ENCODE measurements around the gene PID1. TPM values are rescaled to one million over a fixed set of nuclear protein-coding genes. Genes with fewer than 3 reads are reported as not detected.
"Not testable (repeated sequence)": the region's sequence is repeated elsewhere in the genome, so short reads cannot be mapped to it uniquely, and the experiment has no call there.

PID1 gene
- total RNA-seq, 1 donor from 2014 or later: not detected

DNA sequence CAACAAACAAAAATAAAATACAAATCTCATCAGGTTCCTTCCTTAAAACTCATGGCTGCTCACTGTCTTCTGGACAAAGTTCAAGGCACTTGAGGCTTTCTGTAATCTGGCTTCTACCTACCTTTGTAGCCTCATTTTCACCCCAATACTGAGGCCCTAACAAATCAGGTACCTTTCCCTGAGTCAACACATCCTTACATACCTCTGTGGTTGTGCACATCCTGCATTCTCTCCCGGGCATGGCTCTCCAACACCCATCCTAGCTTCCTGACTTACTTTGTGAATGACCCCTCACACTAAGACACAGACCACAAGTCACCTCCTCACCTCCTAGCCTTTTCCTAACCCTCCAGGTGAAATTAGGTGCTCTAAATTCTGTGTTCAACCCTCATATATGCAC is 190.9 kb downstream of the PID1 start:
- no peak for DNase-seq (ENCODE audit: low read depth, low spot score)

DNA sequence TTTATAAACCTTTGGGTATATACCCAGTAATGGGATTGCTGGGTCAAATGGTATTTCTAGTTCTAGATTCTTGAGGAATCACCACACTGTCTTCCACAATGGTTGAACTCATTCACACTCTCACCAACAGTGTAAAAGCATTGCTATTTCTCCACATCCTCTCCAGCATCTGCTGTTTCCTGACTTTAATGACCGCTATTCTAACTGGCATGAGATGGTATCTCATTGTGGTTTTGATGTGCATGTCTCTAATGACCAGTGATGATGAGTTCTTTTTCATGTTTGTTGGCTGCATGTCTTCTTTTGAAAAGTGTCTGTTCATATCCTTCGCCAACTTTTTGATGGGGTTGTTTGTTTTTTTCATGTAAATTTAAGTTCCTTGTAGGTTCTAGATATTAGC is 194.2 kb downstream of the PID1 start:
- not testable (repeated sequence) for DNase-seq (ENCODE audit: low read depth, low spot score)

DNA sequence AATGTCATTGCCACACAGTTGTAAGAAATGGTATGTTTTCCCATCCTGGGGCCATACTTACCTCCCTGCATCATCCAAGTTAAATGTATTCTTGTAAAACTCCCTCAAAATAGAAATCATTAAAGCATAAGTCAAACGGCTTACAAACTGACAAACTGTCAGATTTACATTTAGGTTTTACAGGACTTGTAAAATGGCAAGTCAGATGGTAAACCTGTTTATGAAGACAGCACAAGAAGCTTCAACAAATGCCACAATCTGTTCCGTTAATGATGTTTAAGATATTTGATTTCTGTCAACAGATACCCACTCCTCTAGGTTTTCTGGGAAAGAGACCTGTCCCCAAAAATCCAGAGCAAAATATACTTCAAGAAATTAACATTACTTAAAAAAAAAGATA is 197.2 kb downstream of the PID1 start:
- DNase-seq (ENCODE audit: low read depth, low spot score): no peak

DNA sequence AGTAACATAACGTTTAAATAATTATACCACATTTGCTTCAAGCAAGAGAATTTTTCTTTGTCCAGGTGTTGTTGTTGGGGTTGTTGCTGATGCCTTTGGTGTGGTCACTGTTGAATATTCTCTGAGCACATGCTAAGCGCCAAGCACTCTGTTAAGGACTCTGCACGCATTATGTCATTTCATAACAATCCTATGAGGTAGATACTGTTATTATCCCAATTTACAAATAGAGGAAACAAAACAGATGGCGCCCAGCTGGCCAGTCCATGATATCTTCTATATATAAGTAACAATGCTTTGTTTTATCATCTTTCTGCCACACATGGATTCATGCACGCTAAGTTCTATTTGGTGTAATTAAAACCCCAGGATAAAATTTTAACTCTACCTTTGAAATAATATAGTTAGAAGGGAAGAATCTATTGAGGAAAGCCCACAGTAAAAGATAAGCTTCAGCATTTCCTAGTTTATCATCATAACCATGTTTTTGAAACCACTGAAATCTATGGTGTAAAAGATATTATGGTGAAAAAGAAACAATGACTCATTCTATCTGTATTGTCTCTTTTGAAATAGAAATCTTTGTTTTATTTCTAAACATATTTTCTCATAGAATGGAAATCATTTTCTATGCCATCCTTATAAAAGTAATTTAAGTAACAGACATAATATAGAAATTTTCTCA is 199.7 kb downstream of the PID1 start:
- DNase-seq (ENCODE audit: low read depth, low spot score): no peak

DNA sequence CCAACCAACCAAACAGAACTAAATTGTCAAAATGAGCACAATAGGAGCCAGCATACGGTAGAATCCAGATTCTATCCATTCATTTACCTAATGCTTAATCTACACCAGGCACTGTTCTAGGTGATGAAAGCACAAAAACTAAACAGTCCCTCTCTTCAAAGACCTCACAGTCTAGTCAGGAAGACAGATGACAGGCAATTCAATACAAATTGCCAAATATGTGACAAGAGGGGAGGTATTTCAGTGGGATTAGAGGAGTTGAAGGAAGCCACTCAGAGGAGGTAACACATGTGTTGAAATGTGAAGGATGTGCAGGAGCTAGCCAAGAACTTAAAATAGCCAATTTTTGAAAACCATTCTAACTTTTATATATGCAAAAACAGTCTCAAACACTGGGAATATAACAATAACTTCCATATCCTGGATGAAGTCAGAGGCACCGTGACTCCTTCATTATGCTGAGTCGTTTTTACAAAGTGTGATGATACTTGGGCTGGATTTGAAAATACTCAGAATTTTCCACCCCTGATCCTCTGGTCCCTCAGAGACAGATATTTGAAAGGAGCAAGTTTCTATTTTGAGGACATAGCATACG is 204.9 kb downstream of the PID1 start:
- no peak for DNase-seq (ENCODE audit: low read depth, low spot score)

- DNase-seq (ENCODE audit: low read depth, low spot score): no peak
Observed at GRCh38 chr2:229064749-229065148, 206.3 kb downstream of the PID1 start.

GRCh38 chr2:229060147-229060546 is 210.9 kb downstream of the PID1 start:
- no peak for DNase-seq (ENCODE audit: low read depth, low spot score)

DNA sequence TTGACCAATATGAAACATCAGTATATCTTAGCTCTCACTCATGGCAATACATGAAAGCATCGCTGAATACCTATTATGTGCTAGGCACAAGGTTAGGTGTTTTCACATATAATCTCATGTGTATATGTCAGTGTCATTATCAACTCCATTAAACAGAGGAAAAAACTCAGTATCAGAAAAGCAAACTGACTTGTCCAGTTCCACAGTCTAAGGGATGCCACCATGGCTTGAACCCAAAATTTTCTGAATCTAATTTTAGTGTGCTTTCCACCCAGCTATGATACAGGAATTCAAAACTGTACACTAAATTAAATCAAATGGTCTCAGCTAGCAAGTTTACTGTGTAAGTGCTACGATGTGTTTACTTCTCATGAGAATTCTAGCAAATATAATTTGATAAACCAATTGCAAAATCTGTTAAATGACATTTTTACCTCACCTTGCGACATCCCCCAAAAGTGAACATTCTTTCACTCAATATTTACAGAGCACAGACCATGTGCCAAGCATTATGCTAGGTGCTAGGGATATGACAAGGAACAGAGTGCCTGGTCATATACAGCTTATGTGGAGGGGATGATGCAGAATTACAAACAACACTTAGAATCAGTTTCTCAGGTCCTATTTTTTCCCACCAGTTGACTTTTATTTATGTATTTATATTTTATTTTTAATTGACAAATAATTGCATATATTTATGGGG is 211.6 kb downstream of the PID1 start:
- no peak for DNase-seq (ENCODE audit: low read depth, low spot score)

DNA sequence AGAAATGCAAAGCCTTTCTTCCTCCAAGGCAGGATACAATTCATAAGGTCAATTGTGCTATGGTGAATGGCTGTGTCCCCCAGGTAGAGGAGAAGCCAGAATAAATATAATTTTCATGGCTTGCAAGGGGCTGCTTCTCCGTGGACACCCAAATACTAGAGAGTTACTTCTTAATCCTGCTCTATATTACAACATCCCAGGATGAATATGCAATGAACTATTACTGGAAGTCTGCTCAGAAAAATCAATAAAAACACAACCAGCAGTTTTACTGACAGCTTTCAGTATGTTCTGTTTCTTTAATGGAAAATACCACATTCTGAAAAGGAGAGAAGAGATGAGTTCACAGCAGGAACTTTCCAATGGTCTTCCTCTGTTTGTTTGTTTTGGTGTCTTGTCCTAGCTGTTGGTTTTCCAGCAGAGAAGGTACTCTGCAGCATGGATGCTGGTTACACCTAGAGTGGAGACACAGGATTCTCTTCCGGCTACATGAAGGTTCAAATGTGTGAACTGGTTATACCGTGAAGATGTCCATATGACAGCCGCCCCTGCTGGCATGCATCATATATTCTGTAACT is 213.0 kb downstream of the PID1 start:
- no peak for DNase-seq (ENCODE audit: low read depth, low spot score)

GRCh38 chr2:229054311-229054710 is 216.8 kb downstream of the PID1 start:
- no peak for DNase-seq (ENCODE audit: low read depth, low spot score)

DNA sequence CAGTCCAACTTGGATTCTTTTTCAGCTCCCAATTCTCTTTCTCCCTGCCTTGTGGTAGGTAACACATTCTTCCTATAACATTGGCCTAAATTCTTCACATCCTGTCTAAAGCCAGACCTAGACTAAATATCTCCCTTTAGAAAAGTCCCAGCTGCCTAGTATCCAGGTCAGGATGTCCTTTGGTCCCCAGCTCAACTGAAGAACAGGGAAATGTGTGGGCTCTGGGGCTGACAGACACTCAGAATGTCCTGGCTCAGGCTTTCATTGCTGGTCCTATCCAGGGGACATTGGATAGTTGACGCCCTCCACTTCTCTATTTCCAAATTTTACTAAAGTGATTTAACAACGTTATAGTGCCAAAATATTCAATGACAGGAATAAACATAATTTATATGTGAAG is 219.3 kb downstream of the PID1 start:
- DNase-seq (ENCODE audit: low read depth, low spot score): no peak

- DNase-seq (ENCODE audit: low read depth, low spot score): no peak
Observed at GRCh38 chr2:229050133-229050532, 221.0 kb downstream of the PID1 start.

- no peak for DNase-seq (ENCODE audit: low read depth, low spot score)
Observed at GRCh38 chr2:229048134-229048533, 223.0 kb downstream of the PID1 start.

GRCh38 chr2:229045671-229046070 is 225.4 kb downstream of the PID1 start:
- DNase-seq (ENCODE audit: low read depth, low spot score): no peak

- no peak for DNase-seq (ENCODE audit: low read depth, low spot score)
Observed at GRCh38 chr2:229044581-229044980, 226.5 kb downstream of the PID1 start.

- DNase-seq (ENCODE audit: low read depth, low spot score): no peak
Observed at GRCh38 chr2:229043681-229044080, 227.4 kb downstream of the PID1 start.

DNA sequence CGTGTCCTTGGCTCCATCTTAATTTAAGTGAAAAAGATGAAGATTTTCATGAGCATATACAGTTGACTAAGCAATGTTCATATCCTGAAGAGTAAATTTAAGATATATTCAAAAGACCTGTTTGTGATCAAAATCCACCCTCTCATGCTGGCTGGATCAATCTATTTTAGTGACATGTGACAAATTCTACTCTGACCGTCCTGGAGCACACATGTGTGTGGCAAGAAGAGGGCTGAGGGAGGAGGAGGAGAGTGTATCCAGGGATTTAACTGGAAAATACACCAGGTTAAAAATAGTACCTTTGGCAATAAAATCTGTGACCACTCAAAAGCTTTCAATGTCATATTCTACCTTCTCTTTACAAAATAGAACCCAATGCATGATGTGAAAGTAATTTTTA is 228.7 kb downstream of the PID1 start:
- DNase-seq (ENCODE audit: low read depth, low spot score): no peak

DNA sequence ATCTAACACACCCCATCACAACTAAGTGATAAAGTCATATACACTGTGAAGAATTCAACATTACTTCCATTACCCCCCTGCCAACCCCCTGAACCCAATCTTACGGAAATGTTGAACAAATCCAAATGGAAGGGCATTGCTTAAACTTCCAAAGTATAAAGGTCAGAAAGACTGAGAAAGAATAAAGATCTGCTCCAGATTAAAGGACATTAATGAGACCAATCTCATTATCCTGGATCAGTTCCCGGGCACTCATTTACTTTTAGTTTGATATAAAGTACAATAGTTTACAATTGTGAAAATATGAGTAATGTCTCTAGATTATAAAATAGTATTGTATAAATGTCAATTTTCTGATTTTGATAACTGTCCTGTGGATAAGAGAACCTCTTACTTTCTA is 229.4 kb downstream of the PID1 start:
- DNase-seq (ENCODE audit: low read depth, low spot score): no peak

- DNase-seq (ENCODE audit: low read depth, low spot score): no peak
Observed at GRCh38 chr2:229037621-229038020, 233.5 kb downstream of the PID1 start.

DNA sequence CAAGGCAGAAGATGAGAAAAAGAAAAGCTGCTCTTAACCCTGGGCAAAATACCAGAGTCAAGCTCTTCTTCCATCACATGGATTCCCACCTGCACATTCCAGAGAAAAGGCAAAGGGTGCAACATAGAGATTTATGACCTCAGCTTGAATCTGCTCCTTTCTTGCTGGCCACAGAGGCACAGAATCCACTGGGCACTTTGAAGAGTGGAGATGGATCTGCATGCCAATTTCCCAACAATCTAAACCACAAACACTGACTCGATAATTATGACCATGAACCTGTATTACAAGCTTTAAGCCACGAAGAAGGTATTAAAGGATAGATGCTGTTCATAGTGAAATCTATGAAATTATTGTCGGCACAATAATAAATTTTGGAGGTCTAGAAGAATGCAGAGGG is 237.3 kb downstream of the PID1 start:
- no peak for DNase-seq (ENCODE audit: low read depth, low spot score)

DNA sequence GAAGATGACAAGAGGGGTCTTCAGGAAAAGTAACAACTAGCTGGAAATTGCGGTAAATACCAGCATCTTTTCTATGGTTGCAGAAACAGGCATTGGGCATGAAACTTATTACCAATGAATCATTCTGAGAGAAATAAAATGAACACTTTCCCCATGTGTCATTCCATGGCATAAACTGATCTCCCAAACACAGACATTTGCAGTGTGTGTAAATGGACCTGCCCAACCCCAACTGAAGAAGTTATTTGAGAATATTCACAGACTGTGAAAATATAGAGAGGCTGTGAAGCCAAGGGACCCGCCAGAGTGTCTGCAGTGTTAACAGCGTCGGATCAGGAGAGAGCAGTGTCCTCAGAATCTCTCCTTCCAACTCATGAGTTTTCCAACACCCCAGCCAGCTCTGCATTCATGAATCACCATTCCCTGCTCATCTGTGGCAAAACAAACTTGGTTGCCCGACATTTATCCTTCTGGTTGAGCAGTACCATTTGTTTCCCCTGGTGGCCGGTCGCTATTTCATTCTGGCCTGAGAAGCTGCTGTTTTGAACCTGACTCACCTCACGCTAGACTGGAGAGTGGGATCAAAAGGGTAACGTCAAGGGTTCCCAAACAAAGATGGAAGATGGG is 238.4 kb downstream of the PID1 start:
- no peak for DNase-seq (ENCODE audit: low read depth, low spot score)
